ENCODE results near the gene ZNF234. TPM values are rescaled to one million over a fixed set of nuclear protein-coding genes. Genes with fewer than 3 reads are reported as not detected.

The ZNF234 gene
- polyA plus RNA-seq, 1 donor from 2014 or later, result 9.1 TPM

- Histone ChIP-seq H3K9me2 (ENCODE audit: insufficient read depth, low read length) (no peaks in the 10 kb centered on the region), H3K27me3 (ENCODE audit: insufficient read depth, low read depth, low read length) (no peaks in the 10 kb centered on the region), H2AFZ (ENCODE audit: low read depth, low read length) (peak overlapping the region; percentile 84), H3K4me3 (ENCODE audit: low read length) (peak overlapping the region; percentile 70), H3K4me2 (ENCODE audit: low read length) (peak overlapping the region; percentile 89), H3K79me2 (replicated peaks; ENCODE audit: insufficient read depth, low read length) (no peaks in the 10 kb centered on the region), H3K9ac (ENCODE audit: low read length) (peak overlapping the region; percentile 51), H3K27ac (ENCODE audit: low read length) (peak overlapping the region; percentile 33), H3K9me3 (ENCODE audit: low read length) (peaks cover 3% of the 10 kb centered on the region), H3K36me3 (ENCODE audit: insufficient read depth, low read length) (no peaks in the 10 kb centered on the region), H3F3A (ENCODE audit: insufficient read depth, low read length, poor library complexity, severe bottlenecking) (no peaks in the 10 kb centered on the region), H4K20me1 (ENCODE audit: insufficient read depth) (no peaks in the 10 kb centered on the region)
- TF ChIP-seq RAD21 (conservative IDR thresholded peaks at IDR 0.05), result no peak
- peak; percentile 53 for TF ChIP-seq MXI1 (conservative IDR thresholded peaks at IDR 0.05; ENCODE audit: poor library complexity, severe bottlenecking)
- TF ChIP-seq TAF1 (IDR thresholded peaks at IDR 0.05; ENCODE audit: low read depth), result no peak
- no peak for TF ChIP-seq EP300 (conservative IDR thresholded peaks at IDR 0.05; ENCODE audit: poor library complexity, severe bottlenecking)
- TF ChIP-seq POLR2AphosphoS5 (IDR thresholded peaks at IDR 0.05), result peak; percentile 40
- peak; percentile 53 for TF ChIP-seq REST (IDR thresholded peaks at IDR 0.05; ENCODE audit: borderline replicate concordance)
- TF ChIP-seq, protein P1, sequence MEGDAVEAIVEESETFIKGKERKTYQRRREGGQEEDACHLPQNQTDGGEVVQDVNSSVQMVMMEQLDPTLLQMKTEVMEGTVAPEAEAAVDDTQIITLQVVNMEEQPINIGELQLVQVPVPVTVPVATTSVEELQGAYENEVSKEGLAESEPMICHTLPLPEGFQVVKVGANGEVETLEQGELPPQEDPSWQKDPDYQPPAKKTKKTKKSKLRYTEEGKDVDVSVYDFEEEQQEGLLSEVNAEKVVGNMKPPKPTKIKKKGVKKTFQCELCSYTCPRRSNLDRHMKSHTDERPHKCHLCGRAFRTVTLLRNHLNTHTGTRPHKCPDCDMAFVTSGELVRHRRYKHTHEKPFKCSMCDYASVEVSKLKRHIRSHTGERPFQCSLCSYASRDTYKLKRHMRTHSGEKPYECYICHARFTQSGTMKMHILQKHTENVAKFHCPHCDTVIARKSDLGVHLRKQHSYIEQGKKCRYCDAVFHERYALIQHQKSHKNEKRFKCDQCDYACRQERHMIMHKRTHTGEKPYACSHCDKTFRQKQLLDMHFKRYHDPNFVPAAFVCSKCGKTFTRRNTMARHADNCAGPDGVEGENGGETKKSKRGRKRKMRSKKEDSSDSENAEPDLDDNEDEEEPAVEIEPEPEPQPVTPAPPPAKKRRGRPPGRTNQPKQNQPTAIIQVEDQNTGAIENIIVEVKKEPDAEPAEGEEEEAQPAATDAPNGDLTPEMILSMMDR (IDR thresholded peaks at IDR 0.05; ENCODE audit: poor library complexity, severe bottlenecking), result no peak
- no peak for TF ChIP-seq EZH2 (IDR thresholded peaks at IDR 0.05; ENCODE audit: borderline replicate concordance, insufficient read depth, low read length, poor library complexity, severe bottlenecking)
- no peak for TF ChIP-seq SMC3 (conservative IDR thresholded peaks at IDR 0.05; ENCODE audit: poor library complexity)
These were observed 65.9 kb downstream of the ZNF234 start for GRCh38 chr19:44207126-44207803.

Other genes with a start within 250 kb of the ZNF234 start
- 14.9 and 17.5 TPM in 2 replicates for gene ZNF45, start 206.3 kb upstream of the ZNF234 start, polyA plus RNA-seq
- 7.4 and 7.6 TPM in 2 replicates for gene ZNF221, start 190.3 kb upstream of the ZNF234 start, polyA plus RNA-seq
- gene ZNF155, start 157.4 kb upstream of the ZNF234 start, polyA plus RNA-seq, result 17.5 and 21.2 TPM in 2 replicates
- 6.7 and 8.4 TPM in 2 replicates for gene ZNF230, start 138.6 kb upstream of the ZNF234 start, polyA plus RNA-seq
- 32.0 and 38.4 TPM in 2 replicates for gene ZNF222, start 116.2 kb upstream of the ZNF234 start, polyA plus RNA-seq
- 17.1 and 22.7 TPM in 2 replicates for gene ZNF223, start 89.5 kb upstream of the ZNF234 start, polyA plus RNA-seq
- 3.5 and 3.8 TPM in 2 replicates for gene ZNF284, start 69.4 kb upstream of the ZNF234 start, polyA plus RNA-seq
- 41.8 and 45.4 TPM in 2 replicates for gene ZNF224, start 47.2 kb upstream of the ZNF234 start, polyA plus RNA-seq
- gene ZNF225, start 28.2 kb upstream of the ZNF234 start, polyA plus RNA-seq, result 6.8 and 8.5 TPM in 2 replicates
- 39.0 and 39.3 TPM in 2 replicates for gene ZNF226, start 23.5 kb downstream of the ZNF234 start, polyA plus RNA-seq
- gene ZNF227, start 71.0 kb downstream of the ZNF234 start, polyA plus RNA-seq, result 21.2 and 25.5 TPM in 2 replicates
- 2.8 and 3.2 TPM in 2 replicates for gene ZNF233, start 118.3 kb downstream of the ZNF234 start, polyA plus RNA-seq
- 7.0 and 12.6 TPM in 2 replicates for gene ZNF235, start 163.5 kb downstream of the ZNF234 start, polyA plus RNA-seq
- 15.0 and 16.1 TPM in 2 replicates for gene ZNF112, start 215.1 kb downstream of the ZNF234 start, polyA plus RNA-seq

Data from neural cell (in vitro differentiated cells).